GM23248 (cell line): ENCODE results near the gene SLC15A4.

ENCODE experiments used
- EZH2 ChIP-seq: fragments of 200-600 bp; sonication (generic); IDR thresholded peaks from 2 replicates; pipeline ENCODE4 v1.6.1; 2018; ENCODE audit warnings: antibody characterized with exemption, mild to moderate bottlenecking; ENCODE audit not compliant: insufficient read depth, poor library complexity, severe bottlenecking
- EZH2phosphoT487 ChIP-seq: fragments of 200-600 bp; sonication (generic); IDR thresholded peaks from 2 replicates; pipeline ENCODE4 v1.6.1; 2018; ENCODE audit warnings: antibody characterized with exemption, moderate library complexity, mild to moderate bottlenecking, low read depth; ENCODE audit not compliant: insufficient read depth

- TF ChIP-seq EZH2phosphoT487: no peak
- no peak for TF ChIP-seq EZH2
Measured at GRCh38 chr12:128784030-128784760, 39.6 kb downstream of the SLC15A4 start.
